CD4-positive, CD25-positive, alpha-beta regulatory T cell (primary cell): ENCODE measurements around the gene SLFN14. TPM values are rescaled to one million over a fixed set of nuclear protein-coding genes. Genes with fewer than 3 reads are reported as not detected.

Experiments used
- ATAC-seq, 2 donors: fragments of 150-1000 bp; cut with Tn5 transposase; one replicate each; pipeline ENCODE4 v1.10.0; 2021; ENCODE audit warnings: low read depth in 2 of 2, moderate number of reproducible peaks in 2 of 2, moderate library complexity in 1 of 2
- DNase-seq, 3 donors: peaks; one replicate each; pipeline versions ENCODE4 v3.0.0 to v3.0.0-alpha.2; 2012 to 2022; ENCODE audit warnings: mixed read lengths in 1 of 3
- H3K27ac ChIP-seq: one replicate; pipeline ENCODE4 v1.7.0; 2013; ENCODE audit warnings: mild to moderate bottlenecking, low read length; ENCODE audit not compliant: insufficient read depth, poor library complexity, severe bottlenecking
- H3K27me3 ChIP-seq: one replicate; pipeline ENCODE4 v1.7.0; 2013; ENCODE audit warnings: low read length; ENCODE audit not compliant: control insufficient read depth, insufficient read depth
- H3K36me3 ChIP-seq: one replicate; pipeline ENCODE4 v1.7.0; 2013; ENCODE audit warnings: mild to moderate bottlenecking, low read length, moderate library complexity; ENCODE audit not compliant: control insufficient read depth, insufficient read depth
- H3K4me1 ChIP-seq: 2 replicates; pipeline ENCODE4 v1.7.0; 2013; ENCODE audit warnings: mild to moderate bottlenecking, low read length; ENCODE audit not compliant: insufficient read depth, control insufficient read depth, poor library complexity, severe bottlenecking
- H3K4me3 ChIP-seq: one replicate; pipeline ENCODE4 v1.7.0; 2013; ENCODE audit warnings: low read depth, mild to moderate bottlenecking, low read length, moderate library complexity
- H3K9me3 ChIP-seq, 2 experiments: 1 replicate in 1 of 2; 2 replicates in 1 of 2; pipeline ENCODE4 v1.7.0; 2013; ENCODE audit warnings: low read length in 2 of 2, mild to moderate bottlenecking in 1 of 2, moderate library complexity in 1 of 2; ENCODE audit not compliant: control insufficient read depth in 2 of 2
- H3K27ac Mint-ChIP-seq, 3 donors: one replicate each; pipeline ENCODE4 v1.8.0; 2020 to 2022; ENCODE audit warnings: mild to moderate bottlenecking in 3 of 3, mixed read lengths in 3 of 3, moderate library complexity in 2 of 3
- H3K27me3 Mint-ChIP-seq: one replicate; pipeline ENCODE4 v1.8.0; 2022; ENCODE audit warnings: mild to moderate bottlenecking, mixed read lengths
- H3K36me3 Mint-ChIP-seq: one replicate; pipeline ENCODE4 v1.8.0; 2020; ENCODE audit warnings: mixed read lengths
- H3K4me1 Mint-ChIP-seq, 4 donors: one replicate each; pipeline ENCODE4 v1.8.0; 2020 to 2022; ENCODE audit warnings: mixed read lengths in 4 of 4, mild to moderate bottlenecking in 1 of 4
- H3K4me3 Mint-ChIP-seq, 4 donors: one replicate each; pipeline ENCODE4 v1.8.0; 2020 to 2022; ENCODE audit warnings: mild to moderate bottlenecking in 4 of 4, mixed read lengths in 4 of 4, moderate library complexity in 3 of 4
- H3K9me3 Mint-ChIP-seq, 7 donors: one replicate each; pipeline ENCODE4 v1.8.0; 2020 to 2022; ENCODE audit warnings: mixed read lengths in 7 of 7, mild to moderate bottlenecking in 3 of 7, moderate library complexity in 2 of 7
- polyA plus RNA-seq, 4 donors: library from polyadenylated mRNA; unstranded; fragments of 300-500 nt; fragmentation: Illumina TruSeq; gene quantifications; one replicate each; pipeline ENCODE4 v1.2.3, GENCODE V29; 2021
- total RNA-seq: library from RNA; stranded (reverse); gene quantifications from one replicate; pipeline ENCODE4 v1.2.3, GENCODE V29; 2022

The SLFN14 gene
- total RNA-seq = 0.57 TPM
- polyA plus RNA-seq = under 1 TPM in 1 of 4 donors, not detected in 3; 0.17 TPM

- H3K27ac Mint-ChIP-seq = peak within 1 kb of the TSS in 1 of 3 donors; percentile 35
- H3K4me3 ChIP-seq = no peak within 1 kb of the TSS
- peaks cover 32% of the 10 kb centered on the region for H3K27me3 Mint-ChIP-seq
- no peaks in the 10 kb centered on the region for H3K4me1 ChIP-seq
- no peak for ATAC-seq
- peaks cover 12% of the 10 kb centered on the region for H3K27me3 ChIP-seq
- H3K36me3 Mint-ChIP-seq = no peaks in the 10 kb centered on the region
- no peak within 1 kb of the TSS for H3K4me3 Mint-ChIP-seq
- no peaks in the 10 kb centered on the region for H3K9me3 ChIP-seq
- no peaks in the 10 kb centered on the region for H3K4me1 Mint-ChIP-seq
- H3K9me3 Mint-ChIP-seq = peaks cover 0 to 1% (median 0%) of the 10 kb centered on the region in 7 donors
- no peaks in the 10 kb centered on the region for H3K36me3 ChIP-seq
- no peak for DNase-seq
- no peak within 1 kb of the TSS for H3K27ac ChIP-seq
Observed at GRCh38 chr17:35560703-35561102, at the start of gene SLFN14. SLFN14 (minus strand) TSS chr17:35560819; CDS start chr17:35558062, 2,757 bp downstream.

GRCh38 chr17:35609831-35610230 lies 49.2 kb upstream of the SLFN14 start:
- no peak for ATAC-seq
- DNase-seq = no peak
- Mint-ChIP-seq H3K27me3 (no peaks in the 10 kb centered on the region), H3K4me3 (no peak overlapping the region), H3K4me1 (peaks cover 11 to 22% (median 15%) of the 10 kb centered on the region in 4 donors), H3K36me3 (peaks cover 17% of the 10 kb centered on the region), H3K27ac (no peak overlapping the region), H3K9me3 (no peaks in the 10 kb centered on the region)
- Histone ChIP-seq H3K27ac (no peak overlapping the region), H3K36me3 (peaks cover 68% of the 10 kb centered on the region), H3K4me1 (no peaks in the 10 kb centered on the region), H3K9me3 (no peaks in the 10 kb centered on the region), H3K4me3 (no peak overlapping the region), H3K27me3 (no peaks in the 10 kb centered on the region)

- peaks cover 0 to 17% (median 5%) of the 10 kb centered on the region in 4 donors for H3K4me1 Mint-ChIP-seq
- H3K27ac Mint-ChIP-seq = peak overlapping the region in 1 of 3 donors; percentile 20
- H3K27me3 Mint-ChIP-seq = no peaks in the 10 kb centered on the region
- Histone ChIP-seq H3K27ac (no peak overlapping the region), H3K27me3 (no peaks in the 10 kb centered on the region), H3K4me1 (no peaks in the 10 kb centered on the region), H3K4me3 (no peak overlapping the region), H3K36me3 (peaks cover 78% of the 10 kb centered on the region), H3K9me3 (no peaks in the 10 kb centered on the region)
- H3K36me3 Mint-ChIP-seq = peaks cover 24% of the 10 kb centered on the region
- no peak overlapping the region for H3K4me3 Mint-ChIP-seq
- DNase-seq (no peak), ATAC-seq (no peak)
- no peaks in the 10 kb centered on the region for H3K9me3 Mint-ChIP-seq
Observed at GRCh38 chr17:35607239-35607847, 46.7 kb upstream of the SLFN14 start.

GRCh38 chr17:35605678-35606077 lies 45.1 kb upstream of the SLFN14 start:
- no peaks in the 10 kb centered on the region for H3K27me3 ChIP-seq
- Mint-ChIP-seq H3K27ac (peak overlapping the region in 1 of 3 donors; percentile 8), H3K27me3 (no peaks in the 10 kb centered on the region), H3K4me3 (no peak overlapping the region), H3K36me3 (peaks cover 27% of the 10 kb centered on the region), H3K9me3 (no peaks in the 10 kb centered on the region), H3K4me1 (peaks cover 0 to 17% (median 5%) of the 10 kb centered on the region in 4 donors)
- DNase-seq (no peak), ATAC-seq (no peak)
- H3K36me3 ChIP-seq = peaks cover 81% of the 10 kb centered on the region
- H3K4me3 ChIP-seq = no peak overlapping the region
- H3K4me1 ChIP-seq = no peaks in the 10 kb centered on the region
- H3K9me3 ChIP-seq = no peaks in the 10 kb centered on the region
- no peak overlapping the region for H3K27ac ChIP-seq

GRCh38 chr17:35603674-35604073 lies 43.1 kb upstream of the SLFN14 start:
- Mint-ChIP-seq H3K27ac (peak overlapping the region in 1 of 3 donors; percentile 7), H3K9me3 (no peaks in the 10 kb centered on the region), H3K27me3 (no peaks in the 10 kb centered on the region), H3K4me1 (peaks cover 0 to 17% (median 4%) of the 10 kb centered on the region in 4 donors), H3K4me3 (no peak overlapping the region), H3K36me3 (peaks cover 27% of the 10 kb centered on the region)
- Histone ChIP-seq H3K4me3 (no peak overlapping the region), H3K4me1 (no peaks in the 10 kb centered on the region), H3K27ac (no peak overlapping the region), H3K9me3 (no peaks in the 10 kb centered on the region), H3K36me3 (peaks cover 86% of the 10 kb centered on the region), H3K27me3 (no peaks in the 10 kb centered on the region)
- DNase-seq (no peak), ATAC-seq (no peak)

- H3K27me3 ChIP-seq = no peaks in the 10 kb centered on the region
- DNase-seq = no peak
- H3K27ac Mint-ChIP-seq = no peak overlapping the region
- no peak overlapping the region for H3K4me3 Mint-ChIP-seq
- H3K36me3 Mint-ChIP-seq = peaks cover 46% of the 10 kb centered on the region
- no peak for ATAC-seq
- H3K27me3 Mint-ChIP-seq = no peaks in the 10 kb centered on the region
- H3K4me1 ChIP-seq = no peaks in the 10 kb centered on the region
- H3K27ac ChIP-seq = no peak overlapping the region
- no peak overlapping the region for H3K4me3 ChIP-seq
- H3K9me3 ChIP-seq = no peaks in the 10 kb centered on the region
- H3K9me3 Mint-ChIP-seq = no peaks in the 10 kb centered on the region
- peaks cover 16 to 24% (median 22%) of the 10 kb centered on the region in 4 donors for H3K4me1 Mint-ChIP-seq
- H3K36me3 ChIP-seq = peaks cover 81% of the 10 kb centered on the region
Observed at GRCh38 chr17:35597604-35598003, 37.0 kb upstream of the SLFN14 start.

- H3K4me1 Mint-ChIP-seq = peaks cover 16 to 25% (median 23%) of the 10 kb centered on the region in 4 donors
- H3K4me3 ChIP-seq = no peak overlapping the region
- no peaks in the 10 kb centered on the region for H3K27me3 ChIP-seq
- no peaks in the 10 kb centered on the region for H3K9me3 ChIP-seq
- no peak overlapping the region for H3K27ac Mint-ChIP-seq
- H3K27ac ChIP-seq = no peak overlapping the region
- peaks cover 45% of the 10 kb centered on the region for H3K36me3 Mint-ChIP-seq
- DNase-seq = no peak
- H3K36me3 ChIP-seq = peaks cover 73% of the 10 kb centered on the region
- no peak overlapping the region for H3K4me3 Mint-ChIP-seq
- no peaks in the 10 kb centered on the region for H3K4me1 ChIP-seq
- ATAC-seq = no peak
- H3K9me3 Mint-ChIP-seq = no peaks in the 10 kb centered on the region
- no peaks in the 10 kb centered on the region for H3K27me3 Mint-ChIP-seq
Observed at GRCh38 chr17:35596530-35597233, 36.1 kb upstream of the SLFN14 start.
